IgD-negative memory B cell (primary cell): Measurements from ENCODE around the gene TULP3. TPM values are rescaled to one million over a fixed set of nuclear protein-coding genes. Genes with fewer than 3 reads are reported as not detected.
A peak's percentile ranks its signal among the peaks of the same experiment; 100 is the strongest.

Source experiments
- H3K27ac Mint-ChIP-seq, 3 donors: one replicate each; pipeline ENCODE4 v1.8.0; 2020 to 2022; ENCODE audit warnings: mild to moderate bottlenecking in 3 of 3, mixed read lengths in 3 of 3, moderate library complexity in 1 of 3
- H3K27me3 Mint-ChIP-seq: one replicate; pipeline ENCODE4 v1.8.0; 2021; ENCODE audit warnings: mixed read lengths
- H3K36me3 Mint-ChIP-seq: one replicate; pipeline ENCODE4 v1.8.0; 2020; ENCODE audit warnings: mild to moderate bottlenecking, mixed read lengths
- H3K4me1 Mint-ChIP-seq, 3 donors: one replicate each; pipeline ENCODE4 v1.8.0; 2020 to 2022; ENCODE audit warnings: mixed read lengths in 3 of 3, mild to moderate bottlenecking in 1 of 3
- H3K4me3 Mint-ChIP-seq, 4 donors: one replicate each; pipeline ENCODE4 v1.8.0; 2020 to 2022; ENCODE audit warnings: mild to moderate bottlenecking in 4 of 4, mixed read lengths in 4 of 4, moderate library complexity in 3 of 4
- H3K9me3 Mint-ChIP-seq, 3 donors: one replicate each; pipeline ENCODE4 v1.8.0; 2020 to 2021; ENCODE audit warnings: mixed read lengths in 3 of 3, mild to moderate bottlenecking in 1 of 3
- polyA plus RNA-seq: library from polyadenylated mRNA; unstranded; fragments of 300-500 nt; fragmentation: Illumina TruSeq; gene quantifications from one replicate; pipeline ENCODE4 v1.2.3, GENCODE V29; 2021

TULP3 gene
- 10.0 TPM for polyA plus RNA-seq

GRCh38 chr12:2890388-2891239 is at the start of gene TULP3:
TSS of gene TULP3 (plus strand) at chr12:2890891. CDS start at chr12:2890948, 57 bp downstream.
- peak within 1 kb of the TSS; percentile 94 to 99 (median 97) for H3K4me3 Mint-ChIP-seq
- peaks cover 0 to 2% (median 0%) of the 10 kb centered on the region in 3 donors for H3K9me3 Mint-ChIP-seq
- H3K4me1 Mint-ChIP-seq = peaks cover 18 to 22% (median 19%) of the 10 kb centered on the region in 3 donors
- no peaks in the 10 kb centered on the region for H3K27me3 Mint-ChIP-seq
- H3K36me3 Mint-ChIP-seq = no peaks in the 10 kb centered on the region
- peak within 1 kb of the TSS; percentile 90 to 98 (median 97) for H3K27ac Mint-ChIP-seq

DNA sequence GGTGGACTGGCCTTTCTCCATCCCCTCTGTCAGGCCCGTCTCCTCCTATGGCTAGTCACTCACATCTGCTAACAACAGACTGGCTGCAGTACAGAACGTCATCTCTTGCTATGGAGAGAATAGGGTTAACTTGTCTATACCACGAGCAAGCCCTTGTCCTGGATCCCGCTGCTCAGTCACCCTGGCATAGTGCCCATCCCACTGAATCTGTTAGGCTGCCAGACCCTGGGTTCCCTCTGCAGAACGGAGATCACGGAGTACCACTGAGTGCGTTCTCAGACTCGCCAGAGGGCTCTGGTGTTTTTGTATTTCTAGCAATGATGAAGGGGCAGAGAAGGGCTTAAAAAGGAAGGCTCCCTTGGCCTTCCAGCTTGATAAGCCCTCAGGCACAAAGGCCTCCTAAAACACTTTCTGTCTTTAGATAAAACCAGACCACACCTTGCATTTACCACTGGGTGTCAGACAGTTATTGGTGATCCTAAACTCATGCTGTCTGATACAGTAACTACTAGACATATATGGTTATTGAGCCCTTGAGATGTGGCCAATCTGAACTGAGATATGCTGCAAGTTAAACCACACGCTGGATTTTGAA is 49.5 kb upstream of the TULP3 start:
- Mint-ChIP-seq H3K27ac (peak overlapping the region in 1 of 3 donors; percentile 27), H3K27me3 (no peaks in the 10 kb centered on the region), H3K36me3 (peaks cover 11% of the 10 kb centered on the region), H3K4me3 (peak overlapping the region in 1 of 4 donors; percentile 12), H3K9me3 (no peaks in the 10 kb centered on the region), H3K4me1 (no peaks in the 10 kb centered on the region)

DNA sequence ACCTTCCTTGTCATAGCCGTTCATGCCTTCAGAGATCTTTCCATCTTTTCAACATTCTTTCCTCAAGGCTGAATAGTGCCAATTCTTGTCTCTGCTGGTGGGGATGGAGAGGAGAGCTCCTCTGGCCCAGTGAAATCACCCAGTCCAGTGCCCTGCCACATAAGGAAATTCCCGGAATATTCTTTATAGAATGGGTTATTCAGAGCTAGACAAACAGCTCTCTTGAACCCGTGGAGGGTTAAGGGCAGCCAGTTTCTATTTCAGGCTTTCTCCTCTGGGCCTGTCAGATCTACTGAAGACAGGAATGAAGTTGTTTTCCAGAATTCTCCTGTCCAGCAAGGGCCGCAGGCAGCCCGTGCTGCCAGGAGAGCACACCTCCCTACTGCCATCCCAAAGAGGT is 47.7 kb upstream of the TULP3 start:
- Mint-ChIP-seq H3K4me1 (no peaks in the 10 kb centered on the region), H3K36me3 (peaks cover 11% of the 10 kb centered on the region), H3K4me3 (no peak overlapping the region), H3K9me3 (no peaks in the 10 kb centered on the region), H3K27me3 (no peaks in the 10 kb centered on the region), H3K27ac (no peak overlapping the region)

DNA sequence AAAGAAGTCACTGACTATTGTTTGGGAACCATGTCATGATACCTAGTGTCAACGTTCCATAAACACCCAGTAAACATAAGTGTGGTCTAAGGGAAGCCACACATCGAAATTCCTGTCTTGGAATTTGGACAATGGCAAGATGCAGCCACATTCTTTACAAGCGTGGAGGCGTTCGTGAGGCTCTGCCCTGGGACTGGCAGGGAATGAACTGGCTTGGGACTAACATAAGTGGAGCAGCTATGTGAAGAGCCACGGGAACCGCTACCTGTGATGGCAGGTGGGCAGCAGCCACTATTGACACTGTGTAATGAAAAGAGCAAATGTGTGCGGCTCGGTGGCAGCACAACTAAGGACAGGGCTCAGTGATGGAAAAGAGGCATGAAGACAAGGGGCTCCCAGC is 45.9 kb upstream of the TULP3 start:
- no peak overlapping the region for H3K4me3 Mint-ChIP-seq
- H3K4me1 Mint-ChIP-seq = no peaks in the 10 kb centered on the region
- H3K27me3 Mint-ChIP-seq = no peaks in the 10 kb centered on the region
- no peak overlapping the region for H3K27ac Mint-ChIP-seq
- H3K9me3 Mint-ChIP-seq = no peaks in the 10 kb centered on the region
- H3K36me3 Mint-ChIP-seq = peaks cover 3% of the 10 kb centered on the region

GRCh38 chr12:2845280-2845679 is 45.4 kb upstream of the TULP3 start:
- H3K27me3 Mint-ChIP-seq = no peaks in the 10 kb centered on the region
- no peaks in the 10 kb centered on the region for H3K4me1 Mint-ChIP-seq
- H3K36me3 Mint-ChIP-seq = peaks cover 2% of the 10 kb centered on the region
- H3K27ac Mint-ChIP-seq = no peak overlapping the region
- no peak overlapping the region for H3K4me3 Mint-ChIP-seq
- no peaks in the 10 kb centered on the region for H3K9me3 Mint-ChIP-seq

DNA sequence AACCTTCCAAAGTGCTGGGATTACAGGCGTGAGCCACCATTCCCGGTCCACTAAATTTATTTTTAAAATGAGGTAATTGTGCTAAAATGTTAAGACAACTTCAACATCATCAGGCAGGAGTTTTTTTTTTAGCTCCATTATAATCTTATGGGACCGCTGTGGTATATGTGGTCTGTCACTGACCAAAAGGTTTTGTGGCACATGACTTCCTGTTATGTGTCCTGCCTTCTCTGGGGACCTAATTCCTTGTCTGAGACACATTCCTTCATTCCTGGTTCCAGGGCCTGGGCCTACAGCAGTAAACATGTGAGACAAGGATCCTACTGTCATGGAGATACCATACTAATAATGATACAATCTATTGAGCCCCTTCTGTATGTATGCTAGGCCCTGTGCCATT is 38.8 kb upstream of the TULP3 start:
- no peaks in the 10 kb centered on the region for H3K9me3 Mint-ChIP-seq
- no peak overlapping the region for H3K4me3 Mint-ChIP-seq
- peaks cover 4% of the 10 kb centered on the region for H3K36me3 Mint-ChIP-seq
- no peaks in the 10 kb centered on the region for H3K27me3 Mint-ChIP-seq
- peaks cover 0 to 3% (median 0%) of the 10 kb centered on the region in 3 donors for H3K4me1 Mint-ChIP-seq
- no peak overlapping the region for H3K27ac Mint-ChIP-seq

DNA sequence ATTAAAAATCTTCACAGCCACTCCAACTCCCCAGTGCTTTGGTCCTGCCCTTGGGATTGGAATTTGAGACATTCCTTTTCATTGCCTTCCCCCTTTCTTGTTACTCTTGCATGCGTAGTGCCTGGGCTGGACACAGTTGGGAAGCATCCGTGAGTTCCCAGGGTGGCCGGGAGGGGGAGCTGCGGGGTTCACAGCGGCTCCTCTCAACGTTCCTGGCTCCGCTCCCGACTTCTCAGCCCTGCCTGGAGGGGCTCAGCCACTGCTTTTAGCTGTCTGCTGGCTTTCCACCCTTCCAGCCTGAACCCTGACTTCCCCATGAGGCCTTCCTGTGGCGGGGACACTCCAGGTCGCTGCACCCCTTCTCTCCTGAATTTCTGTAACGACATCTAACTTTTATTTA is 37.1 kb upstream of the TULP3 start:
- Mint-ChIP-seq H3K27ac (no peak overlapping the region), H3K4me1 (peaks cover 0 to 3% (median 0%) of the 10 kb centered on the region in 3 donors)

GRCh38 chr12:2854669-2855453 is 35.8 kb upstream of the TULP3 start:
- Mint-ChIP-seq H3K9me3 (no peaks in the 10 kb centered on the region), H3K4me1 (peaks cover 0 to 3% (median 0%) of the 10 kb centered on the region in 3 donors), H3K27ac (no peak overlapping the region), H3K4me3 (no peak overlapping the region), H3K36me3 (peaks cover 4% of the 10 kb centered on the region), H3K27me3 (no peaks in the 10 kb centered on the region)

More for the DNA sequence above, 37.1 kb upstream of the TULP3 start:
- peaks cover 4% of the 10 kb centered on the region for H3K36me3 Mint-ChIP-seq
- no peaks in the 10 kb centered on the region for H3K9me3 Mint-ChIP-seq
- H3K27me3 Mint-ChIP-seq = no peaks in the 10 kb centered on the region
- H3K4me3 Mint-ChIP-seq = peak overlapping the region in 1 of 4 donors; percentile 54

DNA sequence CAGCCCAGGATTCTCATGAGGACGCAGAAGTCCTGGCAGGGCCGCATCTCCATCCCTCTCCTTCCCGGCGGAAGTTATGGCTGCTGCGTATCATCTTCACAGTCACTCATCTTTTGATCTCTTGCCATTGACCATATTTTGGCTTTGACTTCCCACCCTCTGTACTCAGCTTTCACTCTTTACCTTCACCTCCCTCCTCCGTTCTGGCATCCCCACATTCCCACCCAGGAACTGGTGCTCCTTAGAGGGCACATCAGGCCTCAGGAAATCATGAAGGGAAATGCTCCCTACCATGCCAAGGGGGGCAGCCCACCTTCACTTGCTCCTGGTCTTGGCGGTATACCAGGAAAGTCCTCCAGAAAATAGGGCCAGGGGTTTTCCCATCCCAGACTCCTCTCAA is 35.1 kb upstream of the TULP3 start:
- H3K9me3 Mint-ChIP-seq = no peaks in the 10 kb centered on the region
- no peak overlapping the region for H3K4me3 Mint-ChIP-seq
- H3K4me1 Mint-ChIP-seq = peaks cover 0 to 3% (median 0%) of the 10 kb centered on the region in 3 donors
- no peaks in the 10 kb centered on the region for H3K27me3 Mint-ChIP-seq
- H3K27ac Mint-ChIP-seq = no peak overlapping the region
- peaks cover 4% of the 10 kb centered on the region for H3K36me3 Mint-ChIP-seq

DNA sequence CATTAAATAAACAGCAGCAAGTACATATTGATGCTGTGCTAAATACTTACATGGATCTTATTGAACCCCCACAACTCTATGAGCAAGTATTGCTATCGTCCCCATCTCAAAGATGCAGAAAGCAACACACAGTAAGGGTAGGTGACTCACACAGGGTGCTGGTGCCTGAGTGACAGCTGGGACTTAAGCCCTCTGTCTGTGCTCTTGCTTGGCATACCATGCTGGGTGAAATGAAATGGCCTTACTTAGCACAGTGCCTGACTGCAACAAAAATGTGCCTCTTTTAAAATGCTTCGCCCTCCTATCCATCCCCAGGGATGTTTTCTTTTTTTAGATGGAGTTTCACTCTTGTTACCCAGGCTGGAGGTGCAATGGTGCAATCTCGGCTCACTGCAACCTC is 34.6 kb upstream of the TULP3 start:
- H3K36me3 Mint-ChIP-seq = peaks cover 4% of the 10 kb centered on the region
- peak overlapping the region in 1 of 3 donors; percentile 64 for H3K27ac Mint-ChIP-seq
- H3K9me3 Mint-ChIP-seq = no peaks in the 10 kb centered on the region
- H3K4me3 Mint-ChIP-seq = no peak overlapping the region
- peaks cover 0 to 3% (median 0%) of the 10 kb centered on the region in 3 donors for H3K4me1 Mint-ChIP-seq
- no peaks in the 10 kb centered on the region for H3K27me3 Mint-ChIP-seq

DNA sequence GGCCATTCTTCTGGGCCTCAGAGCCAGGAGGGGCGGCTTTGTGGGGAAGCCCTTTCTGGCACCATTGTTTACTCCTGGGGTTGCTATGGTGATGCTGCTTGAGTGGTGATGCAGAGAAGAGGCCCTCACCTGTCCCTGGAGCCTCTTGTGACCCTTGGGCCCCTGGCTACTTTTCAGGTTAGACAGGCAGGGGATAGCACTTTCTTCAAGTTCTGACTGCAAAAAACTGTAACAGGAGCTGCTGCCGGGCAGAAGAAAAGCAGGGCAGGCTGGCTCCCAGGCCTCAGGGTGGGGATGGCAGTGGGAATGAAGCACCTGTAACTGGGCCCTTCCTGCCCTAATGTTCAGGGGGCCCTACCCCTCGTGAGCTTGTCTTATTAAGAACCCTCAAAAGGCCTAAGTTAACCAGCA is 33.7 kb upstream of the TULP3 start, which contains the start of gene TEX52:
Gene TEX52, minus strand, starts transcription at position 19 of the 411 bp plus-strand sequence. Its CDS starts 13 bp downstream, at position 6.
- Mint-ChIP-seq H3K4me1 (peaks cover 0 to 3% (median 0%) of the 10 kb centered on the region in 3 donors), H3K4me3 (no peak within 1 kb of the TSS), H3K9me3 (no peaks in the 10 kb centered on the region), H3K27ac (peak within 1 kb of the TSS in 2 of 3 donors; percentile 32 to 64), H3K27me3 (no peaks in the 10 kb centered on the region), H3K36me3 (peaks cover 4% of the 10 kb centered on the region)

DNA sequence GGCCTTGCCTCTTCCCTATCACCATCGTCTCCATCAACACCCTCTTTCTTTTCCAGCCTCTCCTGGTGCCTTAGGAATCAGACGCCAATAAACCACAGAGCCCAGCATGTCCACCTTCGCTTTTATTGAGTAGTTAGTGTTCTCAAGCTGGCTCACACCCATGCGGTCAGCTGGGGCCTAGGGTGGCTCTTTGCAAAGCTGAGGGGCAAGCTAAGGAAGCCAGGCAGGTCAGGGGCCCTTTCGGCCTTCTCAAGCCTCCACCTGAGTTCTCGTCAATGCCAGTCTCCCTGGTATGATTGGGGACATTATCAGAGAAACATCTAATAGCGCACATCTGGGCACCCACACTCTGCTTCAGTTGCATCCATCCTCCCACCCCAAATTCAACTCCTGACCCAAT is 33.1 kb upstream of the TULP3 start:
- no peak overlapping the region for H3K4me3 Mint-ChIP-seq
- H3K27ac Mint-ChIP-seq = no peak overlapping the region
- peaks cover 0 to 3% (median 0%) of the 10 kb centered on the region in 3 donors for H3K4me1 Mint-ChIP-seq
- H3K36me3 Mint-ChIP-seq = peaks cover 4% of the 10 kb centered on the region
- no peaks in the 10 kb centered on the region for H3K9me3 Mint-ChIP-seq
- H3K27me3 Mint-ChIP-seq = no peaks in the 10 kb centered on the region

- no peaks in the 10 kb centered on the region for H3K9me3 Mint-ChIP-seq
- H3K4me3 Mint-ChIP-seq = no peak overlapping the region
- H3K27me3 Mint-ChIP-seq = no peaks in the 10 kb centered on the region
- H3K4me1 Mint-ChIP-seq = peaks cover 0 to 3% (median 0%) of the 10 kb centered on the region in 3 donors
- H3K27ac Mint-ChIP-seq = no peak overlapping the region
- peaks cover 4% of the 10 kb centered on the region for H3K36me3 Mint-ChIP-seq
Measured at GRCh38 chr12:2858334-2858733, 32.4 kb upstream of the TULP3 start.

DNA sequence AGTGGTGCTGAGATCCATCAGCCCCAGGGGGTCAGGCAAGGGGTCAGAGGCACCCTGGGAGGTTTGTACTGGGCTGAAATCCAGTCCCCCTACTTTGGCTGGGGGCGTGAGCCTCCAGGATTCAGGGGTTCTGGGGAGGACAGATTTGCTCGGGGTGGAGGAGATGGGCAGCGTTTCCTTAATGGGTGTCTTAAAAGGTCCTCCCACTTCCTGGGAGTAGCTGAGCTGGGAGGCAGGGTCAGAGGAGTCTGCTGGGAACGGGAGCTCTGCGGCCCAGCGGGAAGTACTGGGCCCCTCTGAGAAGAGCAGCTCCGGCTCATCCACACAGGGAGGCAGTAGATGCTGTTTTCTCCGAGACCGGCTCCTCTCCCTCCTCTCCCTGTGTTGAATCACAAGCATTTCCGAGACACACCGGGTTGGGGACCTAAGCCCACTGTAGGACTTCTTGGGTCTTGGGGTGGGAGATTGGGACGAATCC is 31.7 kb upstream of the TULP3 start:
- Mint-ChIP-seq H3K27me3 (no peaks in the 10 kb centered on the region), H3K4me3 (no peak overlapping the region), H3K36me3 (peaks cover 4% of the 10 kb centered on the region)

GRCh38 chr12:2860170-2860569 is 30.5 kb upstream of the TULP3 start:
- H3K4me3 Mint-ChIP-seq = no peak overlapping the region
- peaks cover 4% of the 10 kb centered on the region for H3K36me3 Mint-ChIP-seq

More for the DNA sequence above, 31.7 kb upstream of the TULP3 start:
- Mint-ChIP-seq H3K9me3 (no peaks in the 10 kb centered on the region), H3K4me1 (no peaks in the 10 kb centered on the region), H3K27ac (no peak overlapping the region)

More at GRCh38 chr12:2860170-2860569, 30.5 kb upstream of the TULP3 start:
- Mint-ChIP-seq H3K9me3 (no peaks in the 10 kb centered on the region), H3K27me3 (no peaks in the 10 kb centered on the region), H3K27ac (no peak overlapping the region), H3K4me1 (no peaks in the 10 kb centered on the region)
